ENCODE data around the gene CPTP. TPM values are rescaled to one million over a fixed set of nuclear protein-coding genes. Genes with fewer than 3 reads are reported as not detected.

Gene CPTP
- total and polyA plus RNA-seq, 2 of the 13 experiments (the other 11 are each of a cell fraction or from before 2014, with no cell fraction given): 5.5 to 9.3 TPM

DNA sequence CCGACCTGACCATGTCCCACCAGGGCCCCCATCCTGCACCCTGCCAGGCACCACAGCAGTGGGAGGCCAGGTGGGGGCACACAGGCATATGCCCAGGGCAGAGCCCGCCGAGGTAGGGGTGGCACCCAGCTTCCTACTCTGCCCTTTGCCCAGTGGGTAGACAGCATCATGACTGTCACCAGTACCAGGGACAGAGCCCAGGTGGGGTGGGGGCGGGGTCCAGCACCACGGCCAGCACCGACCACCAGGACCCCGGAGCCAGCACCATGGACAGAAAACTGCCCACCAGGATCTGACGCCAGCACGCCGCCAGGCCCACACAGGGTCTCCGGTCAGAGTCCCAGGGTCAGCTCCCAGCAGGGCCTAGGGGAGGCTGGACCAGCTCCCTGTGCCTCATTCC lies 10.2 kb downstream of the CPTP start (continued):
- TF ChIP-seq, protein P1, sequence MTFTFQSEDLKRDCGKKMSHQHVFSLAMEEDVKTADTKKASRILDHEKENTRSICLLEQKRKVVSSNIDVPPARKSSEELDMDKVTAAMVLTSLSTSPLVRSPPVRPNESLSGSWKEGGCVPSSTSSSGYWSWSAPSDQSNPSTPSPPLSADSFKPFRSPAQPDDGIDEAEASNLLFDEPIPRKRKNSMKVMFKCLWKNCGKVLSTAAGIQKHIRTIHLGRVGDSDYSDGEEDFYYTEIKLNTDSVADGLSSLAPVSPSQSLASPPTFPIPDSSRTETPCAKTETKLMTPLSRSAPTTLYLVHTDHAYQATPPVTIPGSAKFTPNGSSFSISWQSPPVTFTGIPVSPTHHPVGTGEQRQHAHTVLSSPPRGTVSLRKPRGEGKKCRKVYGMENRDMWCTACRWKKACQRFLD (CRISPR knock-in tag; IDR thresholded peaks at IDR 0.05; ENCODE audit: borderline replicate concordance): no peak
- TF ChIP-seq, protein P2, sequence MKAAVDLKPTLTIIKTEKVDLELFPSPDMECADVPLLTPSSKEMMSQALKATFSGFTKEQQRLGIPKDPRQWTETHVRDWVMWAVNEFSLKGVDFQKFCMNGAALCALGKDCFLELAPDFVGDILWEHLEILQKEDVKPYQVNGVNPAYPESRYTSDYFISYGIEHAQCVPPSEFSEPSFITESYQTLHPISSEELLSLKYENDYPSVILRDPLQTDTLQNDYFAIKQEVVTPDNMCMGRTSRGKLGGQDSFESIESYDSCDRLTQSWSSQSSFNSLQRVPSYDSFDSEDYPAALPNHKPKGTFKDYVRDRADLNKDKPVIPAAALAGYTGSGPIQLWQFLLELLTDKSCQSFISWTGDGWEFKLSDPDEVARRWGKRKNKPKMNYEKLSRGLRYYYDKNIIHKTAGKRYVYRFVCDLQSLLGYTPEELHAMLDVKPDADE (CRISPR knock-in tag; IDR thresholded peaks at IDR 0.05): no peak
- TF ChIP-seq ZNF513 (CRISPR knock-in tag; conservative IDR thresholded peaks at IDR 0.05) (no peak), FOXP4 (CRISPR knock-in tag; IDR thresholded peaks at IDR 0.05) (no peak), ZNF263 (CRISPR knock-in tag; IDR thresholded peaks at IDR 0.05) (no peak), MED8 (CRISPR knock-in tag; IDR thresholded peaks at IDR 0.05; ENCODE audit: insufficient replicate concordance) (no peak), FOXM1 (CRISPR knock-in tag; IDR thresholded peaks at IDR 0.05) (peak; percentile 85; the same call in 1 of the 2 replicates), SOX13 (IDR thresholded peaks at IDR 0.05) (no peak), SOX13 (CRISPR knock-in tag; conservative IDR thresholded peaks at IDR 0.05 in 1 of 2, IDR thresholded peaks at IDR 0.05 in 1 of 2) (0 out of 4 replicates have a peak, but pooled peaks of 1 of the 2 experiments have one; percentile 21), KLF13 (CRISPR knock-in tag; IDR thresholded peaks at IDR 0.05) (no peak), SCMH1 (CRISPR knock-in tag; IDR thresholded peaks at IDR 0.05; ENCODE audit: borderline replicate concordance) (no peak), ZNF44 (CRISPR knock-in tag; IDR thresholded peaks at IDR 0.05) (0 out of 2 replicates have a peak, but pooled peaks have one; percentile 58), SALL1 (CRISPR knock-in tag; IDR thresholded peaks at IDR 0.05) (peak; percentile 88), ZHX1 (CRISPR knock-in tag; IDR thresholded peaks at IDR 0.05; ENCODE audit: low read depth) (0 out of 2 replicates have a peak, but pooled peaks have one; percentile 43), ATRX (CRISPR knock-in tag; IDR thresholded peaks at IDR 0.05; ENCODE audit: borderline replicate concordance) (no peak), TAF1 (CRISPR knock-in tag; IDR thresholded peaks at IDR 0.05) (0 out of 2 replicates have a peak, but pooled peaks have one; percentile 13)
- TF ChIP-seq, protein P3, sequence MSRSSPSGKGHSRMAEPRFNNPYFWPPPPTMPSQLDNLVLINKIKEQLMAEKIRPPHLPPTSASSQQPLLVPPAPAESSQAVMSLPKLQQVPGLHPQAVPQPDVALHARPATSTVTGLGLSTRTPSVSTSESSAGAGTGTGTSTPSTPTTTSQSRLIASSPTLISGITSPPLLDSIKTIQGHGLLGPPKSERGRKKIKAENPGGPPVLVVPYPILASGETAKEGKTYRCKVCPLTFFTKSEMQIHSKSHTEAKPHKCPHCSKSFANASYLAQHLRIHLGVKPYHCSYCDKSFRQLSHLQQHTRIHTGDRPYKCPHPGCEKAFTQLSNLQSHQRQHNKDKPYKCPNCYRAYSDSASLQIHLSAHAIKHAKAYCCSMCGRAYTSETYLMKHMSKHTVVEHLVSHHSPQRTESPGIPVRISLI (CRISPR knock-in tag; IDR thresholded peaks at IDR 0.05; ENCODE audit: borderline replicate concordance): no peak
- TF ChIP-seq, protein P4, sequence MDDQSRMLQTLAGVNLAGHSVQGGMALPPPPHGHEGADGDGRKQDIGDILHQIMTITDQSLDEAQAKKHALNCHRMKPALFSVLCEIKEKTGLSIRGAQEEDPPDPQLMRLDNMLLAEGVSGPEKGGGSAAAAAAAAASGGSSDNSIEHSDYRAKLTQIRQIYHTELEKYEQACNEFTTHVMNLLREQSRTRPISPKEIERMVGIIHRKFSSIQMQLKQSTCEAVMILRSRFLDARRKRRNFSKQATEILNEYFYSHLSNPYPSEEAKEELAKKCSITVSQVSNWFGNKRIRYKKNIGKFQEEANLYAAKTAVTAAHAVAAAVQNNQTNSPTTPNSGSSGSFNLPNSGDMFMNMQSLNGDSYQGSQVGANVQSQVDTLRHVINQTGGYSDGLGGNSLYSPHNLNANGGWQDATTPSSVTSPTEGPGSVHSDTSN (CRISPR knock-in tag; IDR thresholded peaks at IDR 0.05; ENCODE audit: borderline replicate concordance): no peak
